Spinal cord (tissue), 10 donors: ENCODE measurements around the gene PYHIN1. TPM values are rescaled to one million over a fixed set of nuclear protein-coding genes. Genes with fewer than 3 reads are reported as not detected.

Experiments used
- DNase-seq, 6 donors: peaks; one replicate each; pipeline versions ENCODE4 v3.0.0 to v3.0.0-alpha.2; 2013 to 2015; ENCODE audit warnings: low spot score in 6 of 6, low read depth in 4 of 6
- H3K27ac ChIP-seq: one replicate; pipeline ENCODE4 v1.5.1; 2013; ENCODE audit warnings: low read depth, low read length, control low read depth
- H3K27me3 ChIP-seq: one replicate; pipeline ENCODE4 v1.6.1; 2013; ENCODE audit warnings: low read length; ENCODE audit not compliant: control insufficient read depth, insufficient read depth
- H3K36me3 ChIP-seq: one replicate; pipeline ENCODE4 v1.6.1; 2013; ENCODE audit warnings: low read length; ENCODE audit not compliant: control insufficient read depth, insufficient read depth
- H3K4me1 ChIP-seq: one replicate; pipeline ENCODE4 v1.6.1; 2013; ENCODE audit warnings: low read length; ENCODE audit not compliant: control insufficient read depth, insufficient read depth
- H3K4me3 ChIP-seq: one replicate; pipeline ENCODE4 v1.5.1; 2013; ENCODE audit warnings: low read depth, low read length, control low read depth
- H3K9me3 ChIP-seq: one replicate; pipeline ENCODE4 v1.6.1; 2013; ENCODE audit warnings: low read length; ENCODE audit not compliant: control insufficient read depth, insufficient read depth
- WGBS: methylation state at CpG from one replicate; pipeline ENCODE4 v1.1.5; 2013; ENCODE audit warnings: missing lambda C conversion rate; ENCODE audit not compliant: insufficient coverage; 5-methylcytosine and 5-hydroxymethylcytosine counted together
- long read RNA-seq, 4 donors: transcript quantifications; one replicate each; lab custom pipeline, GENCODE V29; 2026
- polyA plus RNA-seq, 2 donors: library from polyadenylated mRNA; unstranded; fragments of 120-200 nt; gene quantifications; one replicate each; pipeline ENCODE4 v1.2.1, GENCODE V29; 2013; ENCODE audit not compliant: insufficient read length in 2 of 2
- total RNA-seq, 2 donors: library from RNA; depleted of rRNA in 1 of 2; stranded (reverse); fragments of 120-200 nt in 1 of 2; fragments of >200 nt in 1 of 2; gene quantifications; one replicate each; pipeline versions ENCODE4 v1.2.3 to v1.2.4, GENCODE V29; 2013 to 2014
- donor health status: healthy.

Gene PYHIN1
- total RNA-seq = under 1 TPM in 1 of 2 donors, not detected in 1; 0.30 TPM
- polyA plus RNA-seq = not detected
- long read RNA-seq, donor 1 = 0 reads
- long read RNA-seq, donor 2 = 0 reads
- long read RNA-seq, donor 3 = 0 reads
- long read RNA-seq, donor 4 = 0 reads

- WGBS = no CpG with 5 or more reads among the region's 3 CpGs
- Histone ChIP-seq H3K27me3 (no peaks in the 10 kb centered on the region), H3K9me3 (no peaks in the 10 kb centered on the region)
Observed at GRCh38 chr1:158931055-158931737, at the start of gene PYHIN1. TSS of gene PYHIN1 (plus strand) at chr1:158931552. CDS start at chr1:158936911, 5,359 bp downstream.

GRCh38 chr1:158893654-158894053 is 37.7 kb upstream of the PYHIN1 start:
- Histone ChIP-seq H3K9me3 (no peaks in the 10 kb centered on the region), H3K4me1 (no peaks in the 10 kb centered on the region), H3K27ac (no peak overlapping the region), H3K36me3 (no peaks in the 10 kb centered on the region), H3K27me3 (no peaks in the 10 kb centered on the region), H3K4me3 (no peak overlapping the region)
- DNase-seq = no peak

More at GRCh38 chr1:158931055-158931737, at the start of gene PYHIN1:
- H3K4me1 ChIP-seq = no peaks in the 10 kb centered on the region
- H3K27ac ChIP-seq = no peak within 1 kb of the TSS
- no peak for DNase-seq
- H3K36me3 ChIP-seq = no peaks in the 10 kb centered on the region
- H3K4me3 ChIP-seq = no peak within 1 kb of the TSS

DNA sequence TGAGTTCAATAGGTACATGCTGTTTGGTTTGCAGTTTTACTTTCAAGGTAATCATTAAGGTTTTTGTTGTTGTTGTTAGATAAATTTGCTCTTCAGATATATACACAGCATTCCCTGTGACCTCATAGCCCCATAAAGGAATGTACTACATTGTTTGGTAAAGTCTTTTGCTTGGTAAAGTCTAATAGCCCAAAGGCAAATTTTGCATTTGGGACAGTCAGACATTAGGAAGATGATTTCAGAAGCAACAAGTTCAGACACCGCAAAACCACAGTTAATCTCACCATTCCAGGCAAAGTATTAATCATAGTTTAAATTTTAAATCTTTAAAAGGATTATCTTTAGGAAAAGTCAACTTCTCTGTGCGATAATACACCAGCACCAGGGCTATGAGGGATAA is 32.6 kb upstream of the PYHIN1 start:
- Histone ChIP-seq H3K36me3 (no peaks in the 10 kb centered on the region), H3K4me3 (no peak overlapping the region), H3K27ac (no peak overlapping the region), H3K9me3 (no peaks in the 10 kb centered on the region), H3K27me3 (no peaks in the 10 kb centered on the region), H3K4me1 (no peaks in the 10 kb centered on the region)
- no peak for DNase-seq
- no CpG with 5 or more reads among the region's 2 CpGs for WGBS

- Histone ChIP-seq H3K27me3 (no peaks in the 10 kb centered on the region), H3K9me3 (peaks cover 1% of the 10 kb centered on the region), H3K4me1 (no peaks in the 10 kb centered on the region), H3K36me3 (no peaks in the 10 kb centered on the region), H3K27ac (no peak overlapping the region), H3K4me3 (no peak overlapping the region)
- no CpG with 5 or more reads among the region's 3 CpGs for WGBS
- no peak for DNase-seq
Observed at GRCh38 chr1:158901623-158902022, 29.7 kb upstream of the PYHIN1 start.

DNA sequence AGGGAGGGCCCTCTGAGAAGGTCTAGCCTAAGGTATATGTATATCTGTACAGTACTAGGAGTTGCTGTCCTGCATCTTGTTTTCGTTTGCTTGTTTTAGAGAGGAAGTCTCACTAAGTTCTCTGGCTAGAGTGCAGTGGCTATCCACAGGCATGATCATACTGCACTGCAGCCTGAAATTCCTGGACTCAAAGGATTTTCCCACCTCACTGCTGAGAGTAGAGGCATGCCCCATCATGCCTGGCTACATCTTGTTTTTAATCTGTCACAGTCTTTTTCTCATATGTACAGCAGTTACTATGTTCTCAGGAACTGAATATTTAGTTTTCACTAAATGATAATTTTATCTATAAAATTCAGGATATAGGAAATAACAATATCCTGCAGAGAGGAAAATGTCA is 15.3 kb upstream of the PYHIN1 start:
- no CpG with 5 or more reads among the region's 1 CpG for WGBS
- DNase-seq = no peak

DNA sequence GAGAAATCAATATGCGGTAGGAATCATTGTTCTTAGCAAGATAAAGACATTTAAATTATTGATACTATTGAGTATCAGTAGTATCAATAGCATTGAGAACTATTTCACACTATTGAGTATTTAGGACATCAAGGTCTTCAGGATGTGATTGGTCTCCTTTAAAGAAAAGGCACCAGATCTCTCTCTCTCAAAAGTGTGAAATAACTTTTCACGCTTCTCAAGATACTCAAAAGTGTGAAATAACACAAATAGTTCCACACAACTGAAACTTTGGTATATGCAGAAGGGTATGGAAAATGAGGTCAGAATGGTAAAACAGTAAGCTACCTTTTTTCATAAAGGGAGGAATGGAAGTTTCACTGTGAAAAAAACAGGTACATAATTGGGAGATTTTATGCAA is 6.7 kb upstream of the PYHIN1 start:
- no peak for DNase-seq
- no peak overlapping the region for H3K27ac ChIP-seq
- no peak overlapping the region for H3K4me3 ChIP-seq
- no peaks in the 10 kb centered on the region for H3K36me3 ChIP-seq
- no peaks in the 10 kb centered on the region for H3K27me3 ChIP-seq
- no peaks in the 10 kb centered on the region for H3K4me1 ChIP-seq
- WGBS = no CpG with 5 or more reads among the region's 2 CpGs
- H3K9me3 ChIP-seq = no peaks in the 10 kb centered on the region

More for the DNA sequence above, 15.3 kb upstream of the PYHIN1 start:
- no peaks in the 10 kb centered on the region for H3K4me1 ChIP-seq
- no peak overlapping the region for H3K27ac ChIP-seq
- no peaks in the 10 kb centered on the region for H3K27me3 ChIP-seq
- no peaks in the 10 kb centered on the region for H3K36me3 ChIP-seq
- peaks cover 3% of the 10 kb centered on the region for H3K9me3 ChIP-seq
- no peak overlapping the region for H3K4me3 ChIP-seq

DNA sequence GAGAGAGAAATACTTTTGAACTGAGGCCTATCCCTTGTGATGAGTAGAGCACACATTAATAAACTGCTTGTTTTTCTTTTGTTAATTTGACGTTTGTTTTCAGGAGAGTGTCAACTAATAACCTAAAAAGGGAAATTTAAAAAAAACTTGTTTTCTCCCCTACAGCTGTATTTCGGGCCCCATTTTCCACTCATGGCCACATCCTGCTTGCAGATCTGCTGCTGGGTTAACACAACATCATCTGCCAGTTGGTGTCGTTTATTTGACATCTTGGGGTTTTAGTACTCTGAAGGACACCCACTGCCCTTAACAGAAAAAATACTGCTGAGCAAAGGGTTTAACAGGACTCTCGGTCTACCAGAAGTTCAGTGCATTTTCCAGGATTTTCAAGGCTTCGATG is 848 bp upstream of the PYHIN1 start:
- no CpG with 5 or more reads among the region's 5 CpGs for WGBS

GRCh38 chr1:158932171-158932570 is 819 bp downstream of the PYHIN1 start:
- no peak overlapping the region for H3K4me3 ChIP-seq
- H3K27me3 ChIP-seq = no peaks in the 10 kb centered on the region
- H3K4me1 ChIP-seq = no peaks in the 10 kb centered on the region
- DNase-seq = no peak
- H3K36me3 ChIP-seq = no peaks in the 10 kb centered on the region
- H3K27ac ChIP-seq = no peak overlapping the region
- no CpG with 5 or more reads among the region's 6 CpGs for WGBS
- no peaks in the 10 kb centered on the region for H3K9me3 ChIP-seq

More for the DNA sequence above, 848 bp upstream of the PYHIN1 start:
- H3K4me3 ChIP-seq = no peak overlapping the region
- no peak for DNase-seq
- no peaks in the 10 kb centered on the region for H3K4me1 ChIP-seq
- H3K27ac ChIP-seq = no peak overlapping the region
- H3K9me3 ChIP-seq = no peaks in the 10 kb centered on the region
- H3K27me3 ChIP-seq = no peaks in the 10 kb centered on the region
- H3K36me3 ChIP-seq = no peaks in the 10 kb centered on the region

DNA sequence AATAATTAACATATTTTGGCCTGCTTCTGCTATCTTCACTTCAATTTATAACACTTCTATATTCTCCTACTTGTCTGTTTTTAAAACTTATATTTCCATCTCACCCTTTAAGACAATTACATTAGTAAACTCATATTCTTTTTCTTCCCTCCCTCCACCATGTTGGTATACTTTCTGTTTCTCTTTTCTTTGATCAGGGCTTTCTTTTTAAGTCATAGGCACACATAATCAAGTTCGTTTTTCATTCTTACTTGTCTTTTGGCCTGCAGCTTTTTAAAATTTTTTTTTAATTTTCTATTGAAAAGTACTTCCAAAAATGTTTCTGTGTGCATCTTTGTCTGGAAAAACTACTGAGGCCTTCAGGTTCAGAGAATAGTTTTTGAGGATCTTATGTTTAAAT is 2.3 kb downstream of the PYHIN1 start:
- H3K27me3 ChIP-seq = no peaks in the 10 kb centered on the region
- no peaks in the 10 kb centered on the region for H3K36me3 ChIP-seq
- no peaks in the 10 kb centered on the region for H3K9me3 ChIP-seq
- no peaks in the 10 kb centered on the region for H3K4me1 ChIP-seq
- H3K27ac ChIP-seq = no peak overlapping the region
- no peak overlapping the region for H3K4me3 ChIP-seq
- no peak for DNase-seq
- no CpG with 5 or more reads among the region's 1 CpG for WGBS

DNA sequence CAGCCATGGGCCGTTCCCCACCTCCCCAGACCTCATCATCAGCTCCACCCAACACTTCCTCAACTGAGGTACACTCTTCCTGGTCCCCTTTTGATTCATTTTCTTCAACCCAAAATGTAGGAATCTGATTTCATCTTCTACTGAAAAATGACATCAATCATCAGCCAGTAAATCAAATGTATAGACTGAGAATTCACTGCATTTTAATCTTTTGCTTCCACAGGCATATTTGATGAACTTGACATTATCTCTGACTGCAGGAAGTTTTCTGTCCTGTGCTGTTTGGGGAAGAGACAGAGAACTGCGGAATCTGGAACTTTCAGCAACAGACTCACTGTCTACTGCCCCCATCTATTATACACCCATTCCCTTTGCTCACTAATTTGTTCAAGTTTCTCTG is 7.8 kb downstream of the PYHIN1 start:
- no peak overlapping the region for H3K27ac ChIP-seq
- H3K36me3 ChIP-seq = no peaks in the 10 kb centered on the region
- no peak overlapping the region for H3K4me3 ChIP-seq
- no peaks in the 10 kb centered on the region for H3K27me3 ChIP-seq
- no peaks in the 10 kb centered on the region for H3K4me1 ChIP-seq
- H3K9me3 ChIP-seq = no peaks in the 10 kb centered on the region
- DNase-seq = no peak
- 80% methylated on average over 1 of the region's 2 CpGs for WGBS
